SH-SY5Y (cell line): ENCODE measurements around the gene MAJIN.

Source experiments
- GATA2 ChIP-seq: IDR thresholded peaks from 2 replicates; pipeline ENCODE4 v1.6.1; 2011; ENCODE audit warnings: mild to moderate bottlenecking, low read depth, low read length
- GATA3 ChIP-seq: IDR thresholded peaks from 2 replicates; pipeline ENCODE4 v1.6.1; 2011; ENCODE audit warnings: low read depth, mild to moderate bottlenecking, low read length, moderate library complexity

DNA sequence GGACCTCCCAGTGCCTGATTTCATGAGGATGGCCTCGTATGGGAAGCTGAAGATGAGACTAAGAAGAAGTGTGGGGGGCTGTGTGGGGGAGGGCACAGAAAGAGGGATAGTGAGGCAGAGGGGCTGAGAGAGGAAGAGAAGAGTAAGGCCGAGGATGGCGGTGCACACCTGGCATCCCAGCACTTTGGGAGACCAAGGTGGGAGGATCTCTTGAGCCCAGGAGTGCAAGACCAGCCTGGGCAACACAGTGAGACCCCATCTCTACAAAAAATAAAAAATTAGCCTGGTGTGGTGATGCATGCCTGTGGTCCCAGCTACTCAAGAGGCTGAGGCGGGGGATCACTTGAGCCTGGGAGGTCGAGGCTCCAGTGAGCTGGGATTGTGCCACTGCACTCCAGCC is 80.0 kb downstream of the MAJIN start:
- no peak for TF ChIP-seq GATA3
- no peak for TF ChIP-seq GATA2
